HG03432 (cell line): ENCODE results near the gene DCDC2.
"Not testable (repeated sequence)": the region's sequence is repeated elsewhere in the genome, so short reads cannot be mapped to it uniquely, and the experiment has no call there.

Experiments used
- ATAC-seq: cut with Tn5 transposase; IDR thresholded peaks from one replicate; pipeline ENCODE4 v1.9.1; 2021; ENCODE audit warnings: mild to moderate bottlenecking, moderate library complexity; ENCODE audit not compliant: unreplicated experiment

The DCDC2 gene

DNA sequence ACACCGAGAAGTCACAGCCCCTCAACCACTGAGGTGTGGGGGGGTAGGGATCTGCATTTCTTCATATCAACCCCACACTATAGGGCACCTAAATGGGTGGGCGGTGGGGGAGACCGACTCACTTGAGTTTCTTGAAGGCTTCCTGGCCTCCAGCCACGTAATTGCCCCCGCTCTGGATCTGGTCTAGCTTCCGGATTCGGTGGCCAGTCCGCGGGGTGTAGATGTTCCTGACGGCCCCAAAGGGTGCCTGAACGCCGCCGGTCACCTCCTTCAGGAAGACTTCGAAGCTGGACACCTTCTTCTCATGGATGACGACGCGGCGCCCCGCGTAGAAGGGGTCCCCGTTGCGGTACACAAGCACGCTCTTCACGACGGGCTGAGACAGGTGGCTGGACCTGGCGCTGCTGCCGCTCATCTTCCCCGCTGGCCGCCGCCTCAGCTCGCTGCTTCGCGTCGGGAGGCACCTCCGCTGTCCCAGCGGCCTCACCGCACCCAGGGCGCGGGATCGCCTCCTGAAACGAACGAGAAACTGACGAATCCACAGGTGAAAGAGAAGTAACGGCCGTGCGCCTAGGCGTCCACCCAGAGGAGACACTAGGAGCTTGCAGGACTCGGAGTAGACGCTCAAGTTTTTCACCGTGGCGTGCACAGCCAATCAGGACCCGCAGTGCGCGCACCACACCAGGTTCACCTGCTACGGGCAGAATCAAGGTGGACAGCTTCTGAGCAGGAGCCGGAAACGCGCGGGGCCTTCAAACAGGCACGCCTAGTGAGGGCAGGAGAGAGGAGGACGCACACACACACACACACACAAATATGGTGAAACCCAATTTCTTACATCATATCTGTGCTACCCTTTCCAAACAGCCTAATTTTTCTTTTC, at the start of gene DCDC2:
TSS of gene DCDC2 (minus strand) at position 724 of the 883 bp plus-strand sequence. CDS start at position 415, 309 bp downstream.
- ATAC-seq, result no peak

DNA sequence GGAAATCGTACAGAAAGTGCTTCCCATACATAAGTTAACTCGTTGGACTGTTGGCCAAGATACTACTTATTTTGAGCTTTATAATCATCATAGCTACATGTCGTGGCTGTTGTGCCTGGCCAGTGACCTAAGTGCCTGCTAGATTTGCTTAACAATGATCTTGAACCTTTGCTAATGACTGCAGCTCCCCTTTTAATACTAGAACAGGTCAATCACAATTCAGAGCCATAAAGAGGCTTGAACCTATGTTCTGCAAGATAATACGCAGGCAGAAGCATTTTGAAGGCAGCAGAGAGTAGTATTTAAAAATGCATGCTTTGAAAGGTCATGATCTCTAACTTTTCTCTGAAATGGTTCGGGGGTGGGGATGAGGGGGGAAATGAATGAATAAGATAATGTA, 47.4 kb upstream of the DCDC2 start:
- no peak for ATAC-seq

DNA sequence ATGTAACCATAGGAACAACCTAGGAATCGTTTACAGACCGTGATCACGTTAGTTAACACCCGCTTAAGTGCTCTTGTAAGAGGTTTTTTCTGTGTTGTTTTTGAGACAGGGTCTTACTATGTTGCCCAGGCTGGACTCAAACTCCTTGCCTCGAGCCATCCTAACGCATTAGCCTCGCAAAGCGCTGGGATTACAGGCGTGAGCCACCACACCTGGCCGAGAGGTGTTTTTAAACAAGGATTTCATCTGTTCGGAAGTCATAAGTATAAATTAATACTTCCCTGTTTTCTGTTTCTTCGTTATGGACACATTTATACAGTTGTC, 45.6 kb upstream of the DCDC2 start:
- no peak for ATAC-seq

- ATAC-seq, result peak; percentile 98
Observed at GRCh38 chr6:24402697-24403500, 45.0 kb upstream of the DCDC2 start, which contains the start of gene MRS2. Gene MRS2 (plus strand): TSS chr6:24402936. CDS start chr6:24403047, 111 bp downstream.

DNA sequence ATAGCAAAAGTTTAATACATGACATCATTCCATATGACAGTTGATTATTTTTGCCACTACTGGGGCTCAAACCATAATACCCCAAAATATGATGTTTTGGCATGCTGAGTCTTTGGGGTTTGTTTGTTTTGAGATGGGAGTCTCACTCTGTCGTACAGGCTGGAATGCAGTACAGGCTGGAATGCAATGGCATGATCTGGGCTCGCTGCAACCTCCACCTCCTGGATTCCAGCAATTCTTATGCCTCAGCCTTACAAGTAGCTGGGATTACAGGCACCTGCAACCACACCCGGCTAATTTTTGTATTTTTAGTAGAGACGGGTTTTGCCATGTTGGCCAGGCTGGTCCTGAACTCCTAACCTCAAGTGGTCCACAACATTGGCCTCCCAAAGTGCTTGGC, 43.6 kb upstream of the DCDC2 start:
- ATAC-seq, result no peak

GRCh38 chr6:24400045-24401039, 42.5 kb upstream of the DCDC2 start:
- not testable (repeated sequence) for ATAC-seq

GRCh38 chr6:24397631-24398030, 39.8 kb upstream of the DCDC2 start:
- no peak for ATAC-seq

DNA sequence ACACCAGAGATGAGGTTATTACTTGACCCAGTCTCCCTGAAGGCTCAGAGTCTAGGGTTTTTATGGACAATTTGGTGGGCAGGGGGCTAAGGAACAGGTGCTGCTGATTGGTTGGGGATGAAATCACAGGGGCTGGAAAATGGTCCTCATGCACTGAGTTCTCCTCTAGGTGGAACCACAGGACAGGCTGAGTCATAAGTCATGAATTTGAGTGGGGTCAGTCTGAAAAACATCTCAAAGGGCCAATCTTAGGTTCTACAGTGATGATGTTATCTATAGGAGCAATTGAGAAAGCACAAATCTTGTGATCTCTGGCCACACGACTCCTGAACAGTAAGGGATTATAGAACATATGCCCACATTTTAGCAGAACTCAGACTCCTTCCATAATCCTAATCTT, 39.0 kb upstream of the DCDC2 start:
- ATAC-seq, result no peak

DNA sequence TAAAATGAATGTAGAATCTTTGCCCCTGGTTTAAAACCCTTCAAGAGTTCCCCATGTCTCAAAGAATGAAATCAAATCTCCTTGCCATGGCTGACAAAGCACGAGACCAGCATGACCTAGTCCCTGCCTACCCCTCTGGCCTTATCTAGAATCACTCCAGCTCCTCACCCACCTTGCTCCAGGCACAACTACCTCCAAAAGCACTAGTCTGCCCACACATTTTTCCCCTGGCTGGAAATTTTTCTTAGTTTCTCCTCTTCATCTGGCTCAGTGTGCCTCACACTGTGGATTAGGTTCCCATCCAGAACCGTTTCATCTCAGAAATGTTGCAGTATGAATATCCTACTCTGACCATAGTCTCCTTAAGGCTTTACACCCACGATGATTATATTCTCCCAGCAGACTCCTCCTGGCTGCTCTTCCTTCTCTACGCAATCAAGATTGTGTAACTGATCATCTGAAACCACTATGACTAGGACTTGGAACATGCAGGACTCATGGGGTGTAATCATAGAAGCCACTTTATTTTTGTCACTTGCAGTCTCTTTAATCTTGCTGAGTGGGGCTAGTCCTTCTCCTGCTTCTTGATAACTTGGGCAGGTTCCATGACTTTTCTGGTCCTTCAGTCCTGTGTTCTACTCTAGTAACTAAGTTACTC, 37.0 kb upstream of the DCDC2 start:
- no peak for ATAC-seq

GRCh38 chr6:24394061-24394779, 36.4 kb upstream of the DCDC2 start:
- ATAC-seq, result no peak

GRCh38 chr6:24391756-24392405, 34.0 kb upstream of the DCDC2 start:
- peak; percentile 94 for ATAC-seq

GRCh38 chr6:24391208-24391607, 33.3 kb upstream of the DCDC2 start:
- no peak for ATAC-seq

DNA sequence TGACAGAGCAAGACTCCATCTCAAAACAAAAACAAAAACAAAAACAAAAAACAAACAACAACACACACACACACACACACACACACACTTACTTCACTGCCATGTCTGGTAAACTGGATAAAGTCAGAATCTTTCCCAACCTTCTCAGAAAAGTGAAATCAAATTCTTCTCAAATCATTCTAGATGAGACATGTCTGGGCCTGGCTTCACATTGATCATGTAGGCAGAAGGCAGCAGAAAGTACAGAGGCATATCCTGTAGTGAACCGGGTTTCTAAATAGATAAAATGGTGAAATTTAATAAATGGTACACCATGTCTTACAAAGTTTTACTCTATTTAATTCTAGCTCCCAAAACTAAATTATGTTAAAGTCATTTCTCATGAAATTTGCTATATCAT, 30.0 kb upstream of the DCDC2 start:
- ATAC-seq, result no peak

DNA sequence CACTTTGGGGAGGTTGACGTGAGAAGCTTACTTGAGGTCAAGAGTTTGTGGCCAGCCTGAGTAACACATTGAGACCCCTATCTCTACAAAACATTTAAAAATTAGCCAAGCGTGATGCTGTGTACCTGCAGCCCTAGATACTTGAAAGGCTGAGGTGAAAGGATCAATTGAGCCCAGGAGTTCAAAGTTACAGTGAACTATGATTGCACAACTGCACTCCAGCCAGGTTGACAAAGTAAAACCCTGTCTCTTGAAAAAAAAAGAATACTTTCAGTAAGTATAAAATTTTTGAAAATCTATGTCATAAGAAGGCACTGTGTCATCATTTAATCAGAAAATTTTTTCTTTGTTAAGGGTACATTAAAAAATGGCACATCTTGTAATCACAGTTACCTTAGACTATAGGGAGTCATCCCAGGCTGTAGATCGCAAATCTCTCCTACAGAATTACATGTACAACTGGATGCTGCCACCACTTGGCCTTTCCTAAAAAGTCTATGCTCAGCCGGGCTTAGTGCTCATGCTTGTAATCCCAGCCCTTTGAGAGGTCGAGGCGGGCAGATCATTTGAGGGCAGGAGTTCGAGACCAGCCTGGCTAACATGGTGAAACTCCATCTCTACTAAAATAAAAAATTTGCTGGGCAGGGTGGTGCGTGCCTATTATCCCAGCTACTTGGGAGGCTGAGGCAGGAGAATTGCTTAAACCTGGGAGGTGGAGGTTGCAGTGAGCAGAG, 27.8 kb upstream of the DCDC2 start:
- ATAC-seq, result no peak

- ATAC-seq, result not testable (repeated sequence)
Observed at GRCh38 chr6:24384369-24385130, 26.7 kb upstream of the DCDC2 start.

GRCh38 chr6:24382891-24383494, 25.1 kb upstream of the DCDC2 start:
- not testable (repeated sequence) for ATAC-seq

DNA sequence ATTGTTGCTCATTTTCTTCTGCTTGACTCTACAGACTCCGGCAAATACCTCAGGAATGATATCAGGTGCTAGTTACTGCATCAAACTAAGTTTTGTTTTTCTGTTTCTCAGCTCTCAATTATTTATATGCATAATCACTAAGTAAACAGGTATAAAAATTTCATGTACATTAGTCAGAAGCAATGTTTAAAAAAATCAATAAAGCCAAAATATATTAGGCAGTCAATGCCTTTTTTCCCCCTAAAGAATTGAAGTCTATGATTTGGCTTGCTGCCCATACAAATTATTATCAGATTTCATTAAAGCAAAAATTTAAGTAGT, 24.3 kb upstream of the DCDC2 start:
- ATAC-seq, result no peak
